Upper lobe of left lung (tissue), 4 donors: ENCODE measurements around the gene STOML1.

Experiments used
- CTCF ChIP-seq, 6 experiments: fragments of 450-650 bp in 4 of 6; fragments of 200-600 bp in 2 of 6; sonication (generic) in 2 of 6; IDR thresholded peaks; one replicate each; pipeline ENCODE4 v1.5.1; 2016 to 2019; ENCODE audit warnings: antibody characterized with exemption in 6 of 6
- POLR2A ChIP-seq, 4 donors: fragments of 450-650 bp; IDR thresholded peaks; one replicate each; pipeline ENCODE4 v1.5.1; 2016 to 2017; ENCODE audit warnings: antibody characterized with exemption in 4 of 4, mild to moderate bottlenecking in 2 of 4

- TF ChIP-seq CTCF (IDR thresholded peaks at IDR 0.05) (no peak), POLR2A (IDR thresholded peaks at IDR 0.05) (no peak)
Observed at GRCh38 chr15:74027688-74028087, 35.6 kb upstream of the STOML1 start.
